ENCODE results near the gene AGBL5. TPM values are rescaled to one million over a fixed set of nuclear protein-coding genes. Genes with fewer than 3 reads are reported as not detected.

The AGBL5 gene
- total and polyA plus RNA-seq, 9 of the 15 experiments (the other 6 are each of a cell fraction or from before 2014, with no cell fraction given), result 3.3 to 52.7 (median 26.2) TPM

GRCh38 chr2:27079233-27080139 lies 28.0 kb downstream of the AGBL5 start:
- WGBS (ENCODE audit: insufficient coverage, low coverage, missing lambda C conversion rate), result 85% methylated on average over 13 of the region's 14 CpGs
- in situ Hi-C loops (cut with MboI), result no loop called here
- CTCF ChIA-PET (ENCODE audit: low intra/inter-chr PET ratio), result no interaction called here

More at GRCh38 chr2:27079233-27080139, 28.0 kb downstream of the AGBL5 start:
- Histone ChIP-seq H3K79me2 (ENCODE audit: control insufficient read depth, insufficient read depth, low read length) (no peaks in the 10 kb centered on the region), H3K36me3 (ENCODE audit: control insufficient read depth, insufficient read depth, low read length) (no peaks in the 10 kb centered on the region), H3K9ac (ENCODE audit: insufficient read depth in 1 of 2, low read depth in 2 of 2, low read length in 2 of 2) (peak overlapping the region in 1 of 2 experiments; percentile 77; a peak in 2 of 4 replicates), H3K27me3 (ENCODE audit: control insufficient read depth in 2 of 2, insufficient read depth in 2 of 2, low read length in 2 of 2) (no peaks in the 10 kb centered on the region), H4K20me1 (replicated peaks; ENCODE audit: control insufficient read depth, insufficient read depth, low read length) (no peaks in the 10 kb centered on the region), H3K27ac (ENCODE audit: extremely low read depth, low read depth, low read length) (no peak overlapping the region), H3K9me1 (ENCODE audit: control insufficient read depth, insufficient read depth, low read length) (peaks cover 4% of the 10 kb centered on the region), H3K4me2 (ENCODE audit: insufficient read depth, low read length) (no peak overlapping the region), H2AFZ (ENCODE audit: low read depth, low read length) (peak overlapping the region; percentile 90), H3K4me1 (replicated peaks in 1 of 2; ENCODE audit: control insufficient read depth in 2 of 2, insufficient read depth in 2 of 2, low read length in 2 of 2) (peaks cover 63 to 65% of the 10 kb centered on the region in 2 experiments), H3K9me3 (replicated peaks; ENCODE audit: control insufficient read depth, insufficient read depth, low read depth, low read length) (no peaks in the 10 kb centered on the region), H3K4me3 (no peak overlapping the region)
- intact Hi-C loops (cut with micrococcal nuclease), result loop anchor here (2.0 kb wide), 2 partner anchors 29 to 233 kb away; partner anchors contain the start of gene AGBL5
- TF ChIP-seq JUN (IDR thresholded peaks at IDR 0.05; ENCODE audit: borderline replicate concordance, low read depth, low read length) (no peak), JUN (CRISPR knock-in tag; IDR thresholded peaks at IDR 0.05; ENCODE audit: borderline replicate concordance) (no peak), CBX1 (IDR thresholded peaks at IDR 0.05; ENCODE audit: low read depth) (no peak), ZBTB33 (CRISPR knock-in tag; IDR thresholded peaks at IDR 0.05) (0 out of 2 replicates have a peak, but pooled peaks have one; percentile 2), NR1H2 (CRISPR knock-in tag; IDR thresholded peaks at IDR 0.05) (no peak), ZFX (CRISPR knock-in tag; IDR thresholded peaks at IDR 0.05) (no peak), TBL1XR1 (IDR thresholded peaks at IDR 0.05; ENCODE audit: low read length in 2 of 2) (no peak)
- DNase-seq (ENCODE audit: extremely low read depth in 1 of 4, low spot score in 3 of 4) (no peak), ATAC-seq (no peak), FAIRE-seq (no peak)
- no TSS peak for BruUV-seq (replicated peaks)
- POLR2A ChIA-PET, result interaction anchor here (0.7 to 1.0 kb wide), 5 partner anchors 8 to 121 kb away, joined by 3 read pairs; no protein-coding TSS in a partner anchor
